Left colon (tissue), 2 donors: Measurements from ENCODE around the gene KCNJ5. TPM values are rescaled to one million over a fixed set of nuclear protein-coding genes. Genes with fewer than 3 reads are reported as not detected.

Experiments
- ATAC-seq: fragments of 200-7000 bp; cut with Tn5 transposase; one replicate; pipeline ENCODE4 v1.9.1; 2020; ENCODE audit warnings: mild to moderate bottlenecking, moderate library complexity
- DNase-seq, 2 donors: peaks; one replicate each; pipeline ENCODE4 v3.0.0-alpha.2; 2020
- intact Hi-C, 2 donors: fragments of 100-400 bp; cut with DNase I in 1 of 2; cut with micrococcal nuclease in 1 of 2; formaldehyde crosslinking; loops; one replicate each; pipeline versions ENCODE4 v1.11.2 to v1.14.0; 2022; cut with DNase I, micrococcal nuclease
- total RNA-seq, 2 donors: library from RNA; stranded (reverse); fragmentation: NEBNext Ultra II Directional; extraction: Animal tissue kit (Norgen Biotek cat#: 25700); gene quantifications; one replicate each; pipeline ENCODE4 v1.2.1, GENCODE V29; 2021
- donor health status: DM: no; HTN: no; CAD: no.
- donor health status: DM: yes; HTN: yes; CAD: no.

The KCNJ5 gene
- total RNA-seq, 2 donors from 2014 or later, result 0.12 to 0.89 TPM

- intact Hi-C loops, result no loop called here
- ATAC-seq (no peak), DNase-seq (no peak)
Observed at GRCh38 chr11:128967578-128967977, 76.4 kb downstream of the KCNJ5 start.

GRCh38 chr11:128968916-128969315 is 77.8 kb downstream of the KCNJ5 start:
- DNase-seq (no peak), ATAC-seq (no peak)
- intact Hi-C loops, result no loop called here

Other genes with a start within 250 kb of the KCNJ5 start
- 10 to 100 TPM in 1 of 2 donors, 1 to 10 TPM in 1; 5.6 to 10.6 TPM for gene FLI1, start 197.3 kb upstream of the KCNJ5 start, total RNA-seq
- not detected for gene KCNJ1, start 24.1 kb upstream of the KCNJ5 start, total RNA-seq
- gene TP53AIP1, start 51.5 kb downstream of the KCNJ5 start, total RNA-seq, result under 1 TPM; 0.20 to 0.37 TPM